Endothelial cell of umbilical vein (primary cell): ENCODE results near the gene LRRC38.

ENCODE experiments used
- CTCF ChIP-seq, 2 donors: IDR thresholded peaks; 1 replicate in 1 of 2; 2 replicates in 1 of 2; pipeline ENCODE4 v1.5.1; 2011; ENCODE audit warnings: low read length in 2 of 2, mild to moderate bottlenecking in 2 of 2, moderate library complexity in 2 of 2, control low read depth in 1 of 2, inconsistent platforms in 1 of 2, low read depth in 1 of 2; ENCODE audit not compliant: insufficient read depth in 1 of 2; ENCODE audit errors: extremely low read depth in 1 of 2
- EZH2 ChIP-seq: IDR thresholded peaks from 2 replicates; pipeline ENCODE4 v1.6.1; 2012; ENCODE audit warnings: borderline replicate concordance, low read depth, mild to moderate bottlenecking, moderate library complexity, low read length, inconsistent platforms; ENCODE audit not compliant: severe bottlenecking
- FOS ChIP-seq: IDR thresholded peaks from 2 replicates; pipeline ENCODE4 v1.6.1; 2011; ENCODE audit warnings: mild to moderate bottlenecking, low read length, moderate library complexity, borderline replicate concordance; ENCODE audit not compliant: insufficient read depth
- GATA2 ChIP-seq: IDR thresholded peaks from 2 replicates; pipeline ENCODE4 v1.7.0; 2011; ENCODE audit warnings: low read depth, mild to moderate bottlenecking, moderate library complexity, mixed read lengths, low read length; ENCODE audit not compliant: insufficient read length, insufficient read depth
- JUN ChIP-seq: IDR thresholded peaks from 2 replicates; pipeline ENCODE4 v1.6.1; 2011; ENCODE audit warnings: borderline replicate concordance, low read depth; ENCODE audit not compliant: insufficient read length, insufficient read depth
- MYC ChIP-seq: IDR thresholded peaks from one replicate; pipeline ENCODE4 v1.6.1; 2011; ENCODE audit warnings: mild to moderate bottlenecking, low read depth, low read length
- POLR2A ChIP-seq: IDR thresholded peaks from 2 replicates; pipeline ENCODE4 v1.6.1; 2012; ENCODE audit warnings: low read depth, mild to moderate bottlenecking, control low read depth, low read length
- POLR2AphosphoS5 ChIP-seq: IDR thresholded peaks from 2 replicates; pipeline ENCODE4 v1.6.1; 2012; ENCODE audit warnings: low read depth, mild to moderate bottlenecking, control low read depth, low read length, moderate library complexity; ENCODE audit not compliant: insufficient read depth
- TF ChIP-seq, protein P1 (sequence below): IDR thresholded peaks from 2 replicates; pipeline ENCODE4 v1.6.1; 2011; ENCODE audit not compliant: insufficient read depth, insufficient read length

DNA sequence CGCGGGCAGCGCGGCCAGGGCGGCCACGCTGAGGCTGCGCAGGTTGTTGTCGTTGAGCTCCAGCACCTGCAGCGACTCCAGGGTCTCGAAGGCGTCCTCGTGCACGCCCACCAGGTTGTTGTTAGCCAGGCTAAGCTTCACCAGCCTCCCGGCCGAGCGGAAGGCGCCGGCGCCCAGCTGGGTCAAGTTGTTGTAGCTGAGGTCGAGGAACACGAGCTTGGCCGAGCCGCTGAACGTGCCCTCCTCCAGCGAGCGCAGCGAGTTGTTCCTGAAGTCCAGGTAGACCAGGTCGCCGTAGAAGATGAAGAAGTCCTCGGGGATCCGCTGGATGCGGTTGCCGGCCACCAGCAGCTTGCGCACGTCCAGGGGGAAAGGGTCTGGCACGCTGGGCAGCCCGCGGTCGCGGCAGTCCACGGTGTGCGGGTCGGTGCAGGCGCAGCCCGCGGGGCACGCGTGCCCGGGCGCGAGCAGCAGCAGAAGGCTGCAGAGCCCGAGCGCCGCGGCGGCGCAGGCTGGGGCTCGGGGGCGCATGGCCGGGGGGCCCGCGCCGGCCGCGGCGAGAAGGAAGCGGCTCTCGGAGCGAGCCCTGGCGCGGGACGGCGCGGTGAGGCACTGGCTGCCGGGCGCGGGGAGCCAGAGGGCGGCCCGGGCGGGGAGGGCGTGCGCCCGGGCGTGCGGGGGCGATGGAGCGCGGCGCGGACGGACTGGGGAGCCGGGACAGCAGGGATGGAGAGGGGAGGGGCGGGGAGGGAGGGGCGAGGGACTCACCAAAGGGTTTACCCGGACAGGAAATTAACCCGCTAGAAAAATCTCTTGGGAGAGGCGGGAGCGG is 524 bp downstream of the LRRC38 start:
- TF ChIP-seq CTCF (IDR thresholded peaks at IDR 0.05; ENCODE audit: extremely low read depth in 1 of 2, insufficient read depth in 1 of 2, low read depth in 1 of 2, low read length in 2 of 2) = no peak
- TF ChIP-seq POLR2AphosphoS5 = no peak
- TF ChIP-seq EZH2 = no peak
- no peak for TF ChIP-seq POLR2A
- no peak for TF ChIP-seq FOS
- TF ChIP-seq, protein P1, sequence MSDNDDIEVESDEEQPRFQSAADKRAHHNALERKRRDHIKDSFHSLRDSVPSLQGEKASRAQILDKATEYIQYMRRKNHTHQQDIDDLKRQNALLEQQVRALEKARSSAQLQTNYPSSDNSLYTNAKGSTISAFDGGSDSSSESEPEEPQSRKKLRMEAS = no peak
- no peak for TF ChIP-seq GATA2
- no peak for TF ChIP-seq JUN
- no peak for TF ChIP-seq MYC
